IMR-90 (cell line): ENCODE measurements around the gene NKX1-1.

Source experiments
- BHLHE40 ChIP-seq: fragments of 150-350 bp; IDR thresholded peaks from 2 replicates; pipeline ENCODE4 v1.6.1; 2016; ENCODE audit warnings: mild to moderate bottlenecking, low read depth, low read length
- CEBPB ChIP-seq: IDR thresholded peaks from 2 replicates; pipeline ENCODE4 v1.6.1; 2012; ENCODE audit warnings: low read depth, low read length, improper control_type of control experiment
- CTCF ChIP-seq: conservative IDR thresholded peaks from 2 replicates; pipeline ENCODE4 v1.5.1; 2012; ENCODE audit warnings: mild to moderate bottlenecking, low read depth, low read length, improper control_type of control experiment
- ELK1 ChIP-seq: fragments of 150-350 bp; IDR thresholded peaks from 2 replicates; pipeline ENCODE4 v1.6.1; 2016; ENCODE audit warnings: low read depth, mild to moderate bottlenecking, low read length, moderate library complexity, borderline replicate concordance
- FOS ChIP-seq: fragments of 150-350 bp; IDR thresholded peaks from 2 replicates; pipeline ENCODE4 v1.6.1; 2016; ENCODE audit warnings: low read depth, low read length
- MAFK ChIP-seq: IDR thresholded peaks from 2 replicates; pipeline ENCODE4 v1.6.1; 2012; ENCODE audit warnings: low read depth, low read length, improper control_type of control experiment
- MAZ ChIP-seq: IDR thresholded peaks from 2 replicates; pipeline ENCODE4 v1.6.1; 2012; ENCODE audit warnings: low read depth, mild to moderate bottlenecking, low read length, improper control_type of control experiment, moderate library complexity, borderline replicate concordance
- MXI1 ChIP-seq: IDR thresholded peaks from 2 replicates; pipeline ENCODE4 v1.6.1; 2012; ENCODE audit warnings: low read depth, mild to moderate bottlenecking, low read length, moderate library complexity, borderline replicate concordance
- NFE2L2 ChIP-seq: fragments of 150-350 bp; IDR thresholded peaks from 2 replicates; pipeline ENCODE4 v1.6.1; 2016; ENCODE audit warnings: low read depth, mild to moderate bottlenecking, low read length
- POLR2A ChIP-seq: IDR thresholded peaks from 2 replicates; pipeline ENCODE4 v1.6.1; 2012; ENCODE audit warnings: mild to moderate bottlenecking, low read depth, low read length
- RAD21 ChIP-seq: IDR thresholded peaks from 2 replicates; pipeline ENCODE4 v1.6.1; 2012; ENCODE audit warnings: low read length, improper control_type of control experiment
- RCOR1 ChIP-seq: IDR thresholded peaks from 2 replicates; pipeline ENCODE4 v1.6.1; 2012; ENCODE audit warnings: mild to moderate bottlenecking, low read length, improper control_type of control experiment; ENCODE audit not compliant: insufficient replicate concordance
- RFX5 ChIP-seq: IDR thresholded peaks from 2 replicates; pipeline ENCODE4 v1.8.0; 2012; ENCODE audit warnings: low read depth, mild to moderate bottlenecking, low read length, moderate library complexity
- SMC3 ChIP-seq: fragments of 150-350 bp; IDR thresholded peaks from 2 replicates; pipeline ENCODE4 v1.6.1; 2016; ENCODE audit warnings: low read depth, mild to moderate bottlenecking, antibody characterized with exemption, low read length, moderate library complexity

GRCh38 chr4:1417522-1418390 lies 11.5 kb upstream of the NKX1-1 start:
- TF ChIP-seq CTCF, result no peak
- no peak for TF ChIP-seq RAD21
- no peak for TF ChIP-seq SMC3
- no peak for TF ChIP-seq POLR2A
- TF ChIP-seq NFE2L2, result no peak
- TF ChIP-seq MAZ, result no peak
- no peak for TF ChIP-seq RFX5
- TF ChIP-seq CEBPB, result no peak
- no peak for TF ChIP-seq RCOR1
- no peak for TF ChIP-seq MXI1
- no peak for TF ChIP-seq BHLHE40
- no peak for TF ChIP-seq FOS
- TF ChIP-seq ELK1, result no peak
- TF ChIP-seq MAFK, result no peak
